Endothelial cell of umbilical vein (primary cell): Measurements from ENCODE around the gene NBEAL2.

Source experiments
- EZH2 ChIP-seq: IDR thresholded peaks from 2 replicates; pipeline ENCODE4 v1.6.1; 2012; ENCODE audit warnings: borderline replicate concordance, low read depth, mild to moderate bottlenecking, moderate library complexity, low read length, inconsistent platforms; ENCODE audit not compliant: severe bottlenecking
- MYC ChIP-seq: IDR thresholded peaks from one replicate; pipeline ENCODE4 v1.6.1; 2011; ENCODE audit warnings: mild to moderate bottlenecking, low read depth, low read length
- POLR2A ChIP-seq: IDR thresholded peaks from 2 replicates; pipeline ENCODE4 v1.6.1; 2012; ENCODE audit warnings: low read depth, mild to moderate bottlenecking, control low read depth, low read length
- POLR2AphosphoS5 ChIP-seq: IDR thresholded peaks from 2 replicates; pipeline ENCODE4 v1.6.1; 2012; ENCODE audit warnings: low read depth, mild to moderate bottlenecking, control low read depth, low read length, moderate library complexity; ENCODE audit not compliant: insufficient read depth
- TF ChIP-seq, protein P1 (sequence below), 2 donors: IDR thresholded peaks; 1 replicate in 1 of 2; 2 replicates in 1 of 2; pipeline ENCODE4 v1.5.1; 2011; ENCODE audit warnings: low read length in 2 of 2, mild to moderate bottlenecking in 2 of 2, moderate library complexity in 2 of 2, control low read depth in 1 of 2, inconsistent platforms in 1 of 2, low read depth in 1 of 2; ENCODE audit not compliant: insufficient read depth in 1 of 2; ENCODE audit errors: extremely low read depth in 1 of 2
- TF ChIP-seq, protein P2 (sequence below): IDR thresholded peaks from 2 replicates; pipeline ENCODE4 v1.6.1; 2011; ENCODE audit not compliant: insufficient read depth, insufficient read length

DNA sequence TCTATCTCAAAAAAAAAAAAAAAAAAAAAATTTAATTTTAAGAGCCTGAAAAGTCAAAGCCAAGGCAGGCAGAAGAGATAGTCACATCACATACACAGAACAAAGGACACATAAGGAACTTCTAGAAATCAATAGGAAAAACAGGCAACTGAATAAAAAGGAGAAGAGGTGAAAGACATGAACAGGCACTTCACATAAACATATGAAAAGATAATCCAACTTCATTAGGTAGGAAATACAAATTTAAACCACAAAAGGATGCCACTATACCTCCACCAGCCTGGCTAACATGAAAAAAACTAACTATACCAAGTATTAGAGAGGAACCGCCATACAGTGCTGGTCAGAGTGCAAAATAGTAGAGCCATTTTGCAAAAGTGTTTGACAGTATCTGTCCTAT lies 17.0 kb upstream of the NBEAL2 start:
- TF ChIP-seq, protein P1, sequence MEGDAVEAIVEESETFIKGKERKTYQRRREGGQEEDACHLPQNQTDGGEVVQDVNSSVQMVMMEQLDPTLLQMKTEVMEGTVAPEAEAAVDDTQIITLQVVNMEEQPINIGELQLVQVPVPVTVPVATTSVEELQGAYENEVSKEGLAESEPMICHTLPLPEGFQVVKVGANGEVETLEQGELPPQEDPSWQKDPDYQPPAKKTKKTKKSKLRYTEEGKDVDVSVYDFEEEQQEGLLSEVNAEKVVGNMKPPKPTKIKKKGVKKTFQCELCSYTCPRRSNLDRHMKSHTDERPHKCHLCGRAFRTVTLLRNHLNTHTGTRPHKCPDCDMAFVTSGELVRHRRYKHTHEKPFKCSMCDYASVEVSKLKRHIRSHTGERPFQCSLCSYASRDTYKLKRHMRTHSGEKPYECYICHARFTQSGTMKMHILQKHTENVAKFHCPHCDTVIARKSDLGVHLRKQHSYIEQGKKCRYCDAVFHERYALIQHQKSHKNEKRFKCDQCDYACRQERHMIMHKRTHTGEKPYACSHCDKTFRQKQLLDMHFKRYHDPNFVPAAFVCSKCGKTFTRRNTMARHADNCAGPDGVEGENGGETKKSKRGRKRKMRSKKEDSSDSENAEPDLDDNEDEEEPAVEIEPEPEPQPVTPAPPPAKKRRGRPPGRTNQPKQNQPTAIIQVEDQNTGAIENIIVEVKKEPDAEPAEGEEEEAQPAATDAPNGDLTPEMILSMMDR (IDR thresholded peaks at IDR 0.05; ENCODE audit: extremely low read depth in 1 of 2, insufficient read depth in 1 of 2, low read depth in 1 of 2, low read length in 2 of 2), result no peak
- no peak for TF ChIP-seq EZH2
- no peak for TF ChIP-seq POLR2A
- TF ChIP-seq, protein P2, sequence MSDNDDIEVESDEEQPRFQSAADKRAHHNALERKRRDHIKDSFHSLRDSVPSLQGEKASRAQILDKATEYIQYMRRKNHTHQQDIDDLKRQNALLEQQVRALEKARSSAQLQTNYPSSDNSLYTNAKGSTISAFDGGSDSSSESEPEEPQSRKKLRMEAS, result no peak
- no peak for TF ChIP-seq POLR2AphosphoS5
- no peak for TF ChIP-seq MYC
